ENCODE measurements around the gene PAN2. TPM values are rescaled to one million over a fixed set of nuclear protein-coding genes. Genes with fewer than 3 reads are reported as not detected.

Gene PAN2
- total RNA-seq, 1 experiment from 2014 or later: 35.4 TPM

GRCh38 chr12:56332512-56333196 lies 1.1 kb downstream of the PAN2 start:
- Histone ChIP-seq H4K20me1 (ENCODE audit: control insufficient read depth, insufficient read depth, insufficient read length) (no peaks in the 10 kb centered on the region), H4K91ac (ENCODE audit: insufficient read length, low read depth, low read length) (no peak overlapping the region), H3K27ac (ENCODE audit: insufficient read length, low read depth, low read length) (peak overlapping the region; percentile 81), H3K4me1 (ENCODE audit: insufficient read depth, low read length) (peaks cover 4% of the 10 kb centered on the region; the same call in 1 of the 2 replicates), H2BK5ac (ENCODE audit: insufficient read length, low read length) (no peak overlapping the region), H3K56ac (ENCODE audit: insufficient read length, low read depth, low read length) (no peak overlapping the region), H3K4me2 (ENCODE audit: insufficient read depth, insufficient read length, low read length) (peak overlapping the region; percentile 68), H3K4ac (ENCODE audit: low read depth, low read length) (no peak overlapping the region), H2AK5ac (ENCODE audit: insufficient read length, low read length) (no peak overlapping the region), H3K23ac (ENCODE audit: insufficient read length, low read depth, low read length) (no peak overlapping the region), H3T11ph (ENCODE audit: low read length) (no peak overlapping the region), H3K9ac (ENCODE audit: extremely low read depth, insufficient read length, low read length) (peak overlapping the region; percentile 81), H3K18ac (ENCODE audit: insufficient read length, low read depth, low read length) (peak overlapping the region; percentile 58), H3K9me3 (ENCODE audit: control insufficient read depth, low read depth, low read length) (no peaks in the 10 kb centered on the region), H2AFZ (ENCODE audit: low read length) (no peak overlapping the region), H3K27me3 (ENCODE audit: insufficient read depth, low read length) (no peaks in the 10 kb centered on the region), H3K79me1 (ENCODE audit: insufficient read depth, low read depth, low read length, poor library complexity, severe bottlenecking) (no peaks in the 10 kb centered on the region), H3K14ac (ENCODE audit: insufficient read depth, low read length) (peak overlapping the region; percentile 3; the same call in 1 of the 2 replicates), H4K5ac (ENCODE audit: insufficient read length, low read depth, low read length) (peak overlapping the region; percentile 66), H3K79me2 (ENCODE audit: insufficient read depth, low read length) (no peaks in the 10 kb centered on the region), H2BK20ac (ENCODE audit: low read depth, low read length, poor library complexity, severe bottlenecking) (no peak overlapping the region), H2BK120ac (ENCODE audit: low read depth, low read length, poor library complexity, severe bottlenecking) (no peak overlapping the region), H2BK15ac (ENCODE audit: low read depth, low read length) (no peak overlapping the region), H4K8ac (replicated peaks; ENCODE audit: insufficient read length, low read depth, low read length) (peak overlapping the region; percentile 28), H3K23me2 (ENCODE audit: insufficient read length, low read depth, low read length, poor library complexity, severe bottlenecking) (peaks cover 9% of the 10 kb centered on the region), H2BK12ac (ENCODE audit: insufficient read length, low read depth, low read length) (no peak overlapping the region)
- H3K4me3 Mint-ChIP-seq: peak overlapping the region; percentile 82 to 91
- H3K9me3 Mint-ChIP-seq: no peaks in the 10 kb centered on the region
- whole genome bisulfite sequencing (ENCODE audit: extremely low coverage, insufficient read length, low lambda C conversion rate): no CpG with 5 or more reads among the region's 11 CpGs
- H3K27ac Mint-ChIP-seq: peak overlapping the region; percentile 99; a peak in 6 of 7 replicates
- no peaks in the 10 kb centered on the region; the same call in none of the 2 replicates for H3K27me3 Mint-ChIP-seq (ENCODE audit: low read depth)
- no peak for TF ChIP-seq CTCF (conservative IDR thresholded peaks at IDR 0.05)
- peaks cover 0 to 8% (median 3%) of the 10 kb centered on the region in 3 experiments; a peak in 3 of 7 replicates for H3K36me3 Mint-ChIP-seq (ENCODE audit: insufficient read depth in 1 of 3, low read depth in 3 of 3)
- no peak for DNase-seq
- peaks cover 24 to 25% of the 10 kb centered on the region in 2 experiments for H3K4me1 Mint-ChIP-seq

All from H9 (cell line).